T follicular helper cell (primary cell): ENCODE results near the gene SAMSN1.

ENCODE experiments used
- DNase-seq: peaks from one replicate; pipeline ENCODE4 v3.0.0-alpha.2; 2020; ENCODE audit warnings: low read depth
- total RNA-seq, 2 experiments: gene quantifications; one replicate each; lab custom pipeline; 2026; lab: John Stamatoyannopoulos, UW

The SAMSN1 gene
- total RNA-seq, result 255 to 509 reads per million in 2 experiments

DNA sequence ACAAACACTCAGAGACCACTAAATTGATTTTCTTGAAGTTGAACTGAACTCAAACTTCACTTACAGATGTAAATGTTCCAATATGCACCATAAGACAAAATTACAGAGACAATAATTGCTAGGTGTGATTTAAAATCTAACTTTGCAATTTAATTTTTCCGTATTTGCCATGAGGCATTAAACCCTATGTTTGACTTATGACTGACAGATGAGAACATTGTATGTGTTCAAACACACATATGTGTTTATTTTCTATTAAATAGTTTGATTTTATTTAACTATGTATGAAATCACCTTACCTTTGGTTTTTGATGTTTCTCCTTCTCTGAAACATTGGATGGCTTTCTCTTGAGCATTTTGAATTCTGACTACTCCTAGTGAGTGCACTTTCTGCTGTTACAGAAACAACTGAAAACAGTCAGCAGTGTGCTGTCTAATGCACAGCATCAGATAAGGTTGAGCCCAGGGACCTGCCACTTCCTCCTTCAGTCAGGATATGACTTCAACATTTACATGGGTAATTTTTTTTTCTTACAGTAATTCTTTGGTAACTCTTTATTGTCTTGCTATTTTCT, at the start of gene SAMSN1:
SAMSN1 (minus strand) TSS at position 410 of the 575 bp plus-strand sequence; CDS start at position 356, 54 bp downstream.
- peak; percentile 63 for DNase-seq

DNA sequence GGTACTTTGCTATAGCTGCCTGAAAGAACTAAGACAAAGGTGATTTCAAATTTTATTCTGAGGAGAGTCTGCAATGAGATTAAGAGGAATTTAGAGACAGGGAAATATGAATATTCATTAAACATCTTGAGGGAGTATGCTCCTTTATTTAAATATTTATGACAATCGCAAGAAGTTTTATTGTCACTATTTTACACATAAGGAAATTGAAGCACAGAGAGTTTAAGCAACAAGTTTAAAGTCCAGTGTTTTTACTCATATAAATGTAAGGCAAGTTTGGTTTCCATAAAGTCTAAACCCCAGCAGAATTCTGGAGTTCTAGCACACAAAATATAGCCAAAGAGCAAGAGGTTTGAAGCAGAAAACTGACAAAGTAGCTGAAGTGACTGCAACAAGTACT, 49.3 kb upstream of the SAMSN1 start:
- DNase-seq, result no peak

DNA sequence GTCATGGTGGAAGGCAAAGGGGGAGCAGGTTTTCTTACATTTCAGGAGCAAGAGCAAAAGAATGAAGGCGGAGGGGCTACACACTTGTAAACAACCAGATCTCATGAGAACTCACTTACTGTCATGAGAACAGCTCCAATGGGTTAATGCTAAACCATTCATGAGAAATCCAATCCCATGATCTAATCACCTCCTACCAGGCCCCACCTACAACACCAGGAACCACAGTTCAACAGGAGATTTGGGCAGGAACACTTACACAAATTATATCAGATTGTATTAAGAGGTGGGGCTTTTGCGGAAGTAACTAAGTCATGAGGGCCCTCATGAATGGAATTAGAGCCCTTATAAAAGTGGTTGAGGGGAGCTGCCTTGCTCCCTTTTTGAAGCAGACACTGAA, 48.9 kb upstream of the SAMSN1 start:
- no peak for DNase-seq

GRCh38 chr21:14593230-14593629, 47.1 kb upstream of the SAMSN1 start:
- no peak for DNase-seq

GRCh38 chr21:14592296-14593000, 46.3 kb upstream of the SAMSN1 start:
- no peak for DNase-seq

DNA sequence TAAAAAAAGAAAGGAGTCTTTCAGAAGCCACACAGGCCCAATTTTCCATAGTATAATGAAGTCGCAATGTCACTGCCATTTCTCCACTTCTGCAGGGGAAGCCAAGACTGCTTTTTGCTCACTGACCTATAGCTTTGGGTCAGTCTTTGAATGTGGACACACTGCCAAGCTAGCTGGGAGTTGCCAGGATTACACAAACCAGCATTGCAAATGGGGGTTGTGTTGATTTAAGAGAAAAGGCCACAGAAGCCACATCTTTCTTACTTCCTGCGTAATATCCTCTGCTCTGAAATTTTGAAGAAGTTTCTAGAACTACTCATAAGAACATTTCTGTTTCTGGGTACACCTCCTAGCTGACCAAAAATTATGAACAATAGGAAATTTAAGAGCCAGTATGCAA, 45.8 kb upstream of the SAMSN1 start:
- no peak for DNase-seq

DNA sequence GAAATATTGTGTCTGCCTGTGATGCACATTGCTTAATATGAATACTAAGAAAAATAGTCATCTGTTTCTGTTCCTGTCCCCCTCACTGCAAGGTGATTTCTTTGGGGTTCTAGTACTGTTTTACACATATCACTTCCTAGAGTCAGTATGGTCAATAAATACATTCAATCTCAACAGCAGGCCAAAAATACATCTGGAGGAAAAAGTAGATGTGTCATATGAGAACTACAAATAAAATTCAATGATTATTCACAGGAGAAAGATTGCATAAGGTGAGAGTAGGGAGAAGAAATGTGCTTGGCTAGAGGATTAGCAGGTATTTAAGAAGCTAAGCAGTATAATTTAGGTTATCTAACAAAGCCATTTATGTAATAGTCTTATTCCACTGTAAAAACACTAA, 45.3 kb upstream of the SAMSN1 start:
- no peak for DNase-seq

GRCh38 chr21:14589855-14590563, 43.9 kb upstream of the SAMSN1 start:
- no peak for DNase-seq

GRCh38 chr21:14587266-14587665, 41.2 kb upstream of the SAMSN1 start:
- no peak for DNase-seq

DNA sequence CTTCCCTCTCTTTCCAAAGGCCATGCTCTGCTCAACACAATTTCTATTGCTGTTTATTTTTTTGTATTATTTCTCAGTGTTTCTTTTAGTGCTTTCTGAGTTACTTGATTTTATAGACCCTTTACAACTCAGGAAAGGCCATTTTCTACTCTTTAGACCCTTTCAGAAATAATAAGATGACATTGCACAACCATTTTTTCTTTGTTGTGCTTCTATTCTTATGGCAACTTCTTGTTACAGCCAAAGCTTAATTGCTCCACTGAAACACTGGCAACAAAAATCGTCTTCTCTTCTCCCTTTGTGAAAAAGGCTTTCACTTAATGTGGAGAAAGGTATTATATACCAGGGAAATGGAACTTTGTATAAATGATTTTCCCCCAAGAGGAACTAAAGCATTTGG, 39.0 kb upstream of the SAMSN1 start:
- no peak for DNase-seq

DNA sequence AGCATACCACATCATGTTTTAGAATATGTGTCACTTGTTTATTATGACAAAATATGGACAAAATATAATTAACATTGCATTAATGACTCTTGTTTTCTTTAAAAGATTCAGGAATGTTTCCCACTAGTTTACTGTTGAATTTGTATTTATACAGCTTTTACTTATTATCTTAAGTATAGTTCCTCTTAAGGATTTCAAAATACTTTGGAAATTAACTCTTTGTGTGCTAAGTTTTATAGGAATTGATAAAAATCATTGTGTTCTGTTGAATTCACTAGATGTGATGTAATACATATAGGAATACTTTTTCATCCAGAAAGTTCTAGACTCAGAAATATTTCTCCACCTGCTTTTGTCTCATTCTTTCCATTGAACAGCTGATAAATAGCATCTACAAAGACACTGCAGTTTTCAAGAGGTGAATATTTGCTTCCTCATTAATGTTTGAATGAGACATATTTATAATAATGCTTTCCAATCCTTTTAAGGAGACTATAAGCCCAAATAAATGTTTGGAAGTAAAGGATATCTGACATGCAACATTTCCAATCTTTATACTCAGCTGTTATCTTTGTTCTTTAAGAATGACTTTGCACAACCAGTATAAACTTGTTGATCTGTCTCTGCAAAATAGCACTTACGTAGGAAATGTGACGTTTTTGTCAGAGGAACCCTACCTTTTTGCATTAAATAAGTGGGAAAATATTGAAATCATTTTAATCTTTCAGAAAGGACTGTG, 38.4 kb upstream of the SAMSN1 start:
- no peak for DNase-seq

DNA sequence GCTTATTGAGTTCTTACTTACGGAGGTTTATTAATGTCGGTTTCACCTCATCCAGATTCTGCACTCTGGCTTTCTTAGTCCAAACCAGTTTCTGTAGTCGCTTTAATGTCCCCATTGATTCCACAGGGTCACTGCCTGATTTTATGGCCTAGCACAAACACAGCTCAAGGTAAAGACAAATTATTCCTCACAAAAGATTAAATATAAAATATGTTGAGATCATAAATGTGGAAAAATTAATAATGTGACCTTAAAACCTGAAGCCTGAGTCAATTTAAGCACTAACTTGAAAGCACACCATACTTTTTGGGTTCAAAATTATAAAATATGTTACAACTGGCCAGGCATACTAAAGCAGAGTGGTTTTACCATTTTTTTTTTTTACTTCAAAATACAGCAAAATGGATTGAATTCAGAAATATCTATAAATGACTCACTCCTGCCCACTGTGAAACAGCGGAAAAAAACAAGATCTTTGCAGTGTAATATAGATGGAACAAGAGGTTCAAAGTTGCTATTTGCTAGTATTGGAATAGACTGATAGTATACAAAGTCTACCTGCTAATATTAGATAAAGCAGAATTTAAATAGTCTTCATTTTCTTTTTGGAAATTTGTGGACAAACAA, 37.6 kb upstream of the SAMSN1 start:
- no peak for DNase-seq

- no peak for DNase-seq
Measured at GRCh38 chr21:14582934-14583628, 37.0 kb upstream of the SAMSN1 start.

- no peak for DNase-seq
Measured at GRCh38 chr21:14581902-14582457, 35.9 kb upstream of the SAMSN1 start.

GRCh38 chr21:14573244-14573643, 27.1 kb upstream of the SAMSN1 start:
- no peak for DNase-seq

DNA sequence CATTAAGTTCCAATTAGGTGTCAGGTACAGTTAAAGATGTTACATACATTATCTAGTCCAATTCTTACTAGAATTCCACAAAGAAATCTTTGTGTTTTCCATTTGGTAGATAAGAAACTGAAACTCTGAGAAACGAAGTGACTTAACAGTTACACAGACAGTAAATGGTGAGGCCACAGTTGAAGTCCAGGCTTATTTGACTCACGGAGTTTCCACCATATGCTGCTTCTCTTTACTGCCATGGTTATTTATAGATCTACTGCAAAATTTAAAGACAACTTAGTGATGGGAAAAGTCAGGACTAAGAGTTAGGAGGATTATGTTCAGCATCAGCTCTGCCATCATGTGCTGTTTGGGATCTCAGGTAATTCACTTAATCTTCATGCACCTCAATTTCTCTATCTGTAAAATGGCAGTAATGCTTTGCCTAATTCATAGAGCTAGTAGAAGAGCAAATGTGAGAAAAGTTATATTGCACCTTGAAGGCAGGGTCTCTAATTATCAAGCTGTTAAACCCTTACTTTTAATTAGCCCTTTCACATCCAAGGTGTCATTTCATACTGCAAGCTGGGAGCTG, 26.2 kb upstream of the SAMSN1 start:
- no peak for DNase-seq

DNA sequence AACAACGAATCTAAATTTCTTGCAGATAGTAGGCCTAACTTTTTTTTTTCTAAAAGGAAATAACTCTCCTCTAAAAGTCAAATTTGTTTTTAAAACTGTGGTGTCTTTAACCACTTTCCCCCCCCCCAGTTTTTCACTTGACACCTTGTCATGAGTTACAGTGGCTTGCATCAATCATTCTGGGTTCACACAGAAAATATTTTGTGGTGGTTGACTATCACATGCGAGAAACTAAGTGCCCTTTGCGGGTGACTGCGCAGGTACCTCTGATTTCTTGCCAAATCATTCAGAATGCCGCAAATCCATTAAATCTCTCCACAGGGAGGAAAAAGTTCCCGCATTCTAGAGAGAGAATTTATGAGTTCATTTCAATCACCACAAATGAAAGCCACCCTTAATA, 23.8 kb upstream of the SAMSN1 start:
- no peak for DNase-seq

- no peak for DNase-seq
Measured at GRCh38 chr21:14569026-14569621, 23.0 kb upstream of the SAMSN1 start.

GRCh38 chr21:14567331-14568279, 21.5 kb upstream of the SAMSN1 start:
- no peak for DNase-seq
